Measurements from ENCODE around the gene IL24. TPM values are rescaled to one million over a fixed set of nuclear protein-coding genes. Genes with fewer than 3 reads are reported as not detected.

IL24 gene
- total and polyA plus RNA-seq, 10 of the 15 experiments (the other 5 are each of a cell fraction or from before 2014, with no cell fraction given), result 0.05 to 19.8 (median 0.35) TPM; not detected in 1

DNA sequence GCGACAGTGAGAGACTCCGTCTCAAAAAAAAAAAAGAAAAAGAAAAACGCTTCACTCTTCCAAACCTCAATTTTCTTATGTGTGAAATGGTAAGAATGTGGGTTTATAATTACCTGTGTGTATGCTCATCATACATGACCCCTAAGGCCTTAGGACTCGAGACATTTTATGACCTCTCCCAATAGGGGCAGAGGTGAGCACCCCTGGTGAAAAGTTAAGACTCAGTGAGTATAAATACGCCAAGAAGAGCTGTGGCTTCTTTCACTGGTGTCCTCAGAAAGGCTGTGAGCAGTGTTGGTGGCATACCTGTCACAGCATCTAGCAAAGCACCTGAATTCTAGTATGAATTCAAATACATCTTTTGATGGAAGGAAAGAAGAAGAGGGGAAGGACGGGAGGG is 32.3 kb downstream of the IL24 start (continued):
- TF ChIP-seq ZNF687 (IDR thresholded peaks at IDR 0.05) (no peak), ASH2L (IDR thresholded peaks at IDR 0.05; ENCODE audit: borderline replicate concordance, low read depth) (no peak), MLLT1 (IDR thresholded peaks at IDR 0.05) (0 out of 2 replicates have a peak, but pooled peaks have one; percentile 16)
- TF ChIP-seq, protein P1, sequence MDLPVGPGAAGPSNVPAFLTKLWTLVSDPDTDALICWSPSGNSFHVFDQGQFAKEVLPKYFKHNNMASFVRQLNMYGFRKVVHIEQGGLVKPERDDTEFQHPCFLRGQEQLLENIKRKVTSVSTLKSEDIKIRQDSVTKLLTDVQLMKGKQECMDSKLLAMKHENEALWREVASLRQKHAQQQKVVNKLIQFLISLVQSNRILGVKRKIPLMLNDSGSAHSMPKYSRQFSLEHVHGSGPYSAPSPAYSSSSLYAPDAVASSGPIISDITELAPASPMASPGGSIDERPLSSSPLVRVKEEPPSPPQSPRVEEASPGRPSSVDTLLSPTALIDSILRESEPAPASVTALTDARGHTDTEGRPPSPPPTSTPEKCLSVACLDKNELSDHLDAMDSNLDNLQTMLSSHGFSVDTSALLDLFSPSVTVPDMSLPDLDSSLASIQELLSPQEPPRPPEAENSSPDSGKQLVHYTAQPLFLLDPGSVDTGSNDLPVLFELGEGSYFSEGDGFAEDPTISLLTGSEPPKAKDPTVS (IDR thresholded peaks at IDR 0.05; ENCODE audit: low read depth, low read length), result no peak
